ENCODE results near the gene SAMD1. TPM values are rescaled to one million over a fixed set of nuclear protein-coding genes. Genes with fewer than 3 reads are reported as not detected.

The SAMD1 gene
- total and polyA plus RNA-seq, 2 of the 13 experiments (the other 11 are each of a cell fraction or from before 2014, with no cell fraction given) = 17.5 to 45.0 TPM

GRCh38 chr19:14061081-14061749 is 29.3 kb downstream of the SAMD1 start (continued):
- TF ChIP-seq PATZ1 (CRISPR knock-in tag; IDR thresholded peaks at IDR 0.05) = peak; percentile 78
- 0 out of 2 replicates have a peak, but pooled peaks have one; percentile 27 for TF ChIP-seq TARDBP (CRISPR knock-in tag; IDR thresholded peaks at IDR 0.05)
- TF ChIP-seq SCMH1 (CRISPR knock-in tag; IDR thresholded peaks at IDR 0.05; ENCODE audit: borderline replicate concordance) = no peak
- peak; percentile 85 for TF ChIP-seq ZBTB7B (CRISPR knock-in tag; IDR thresholded peaks at IDR 0.05)
- no peak for TF ChIP-seq ZNF652 (CRISPR knock-in tag; IDR thresholded peaks at IDR 0.05; ENCODE audit: borderline replicate concordance, low read depth)
- 0 out of 2 replicates have a peak, but pooled peaks have one; percentile 48 for TF ChIP-seq CBX5 (CRISPR knock-in tag; IDR thresholded peaks at IDR 0.05; ENCODE audit: borderline replicate concordance)
- no peak for TF ChIP-seq CEBPG (CRISPR knock-in tag; IDR thresholded peaks at IDR 0.05)
- TF ChIP-seq ZNF460 (CRISPR knock-in tag; IDR thresholded peaks at IDR 0.05; ENCODE audit: borderline replicate concordance) = peak; percentile 6; the same call in 1 of the 2 replicates
- TF ChIP-seq SOX6 (IDR thresholded peaks at IDR 0.05) = no peak
- TF ChIP-seq SOX6 (CRISPR knock-in tag; IDR thresholded peaks at IDR 0.05) = 0 out of 2 replicates have a peak, but pooled peaks have one; percentile 40
- TF ChIP-seq LCORL (IDR thresholded peaks at IDR 0.05) = no peak
- peak; percentile 80 for TF ChIP-seq LCORL (CRISPR knock-in tag; IDR thresholded peaks at IDR 0.05)
- TF ChIP-seq RARA (CRISPR knock-in tag; IDR thresholded peaks at IDR 0.05) = peak; percentile 71
- no peak for TF ChIP-seq STAT5B (CRISPR knock-in tag; IDR thresholded peaks at IDR 0.05)
- 0 out of 2 replicates have a peak, but pooled peaks have one; percentile 19 for TF ChIP-seq KDM3A (CRISPR knock-in tag; IDR thresholded peaks at IDR 0.05; ENCODE audit: low read depth)
- 0 out of 2 replicates have a peak, but pooled peaks have one; percentile 20 for TF ChIP-seq ISL2 (CRISPR knock-in tag; IDR thresholded peaks at IDR 0.05)
- TF ChIP-seq CHD4 (IDR thresholded peaks at IDR 0.05; ENCODE audit: borderline replicate concordance, low read length) = 0 out of 2 replicates have a peak, but pooled peaks have one; percentile 0
- peak; percentile 36; the same call in 1 of the 2 replicates for TF ChIP-seq ZGPAT (CRISPR knock-in tag; IDR thresholded peaks at IDR 0.05)
- 0 out of 2 replicates have a peak, but pooled peaks have one; percentile 48 for TF ChIP-seq ZNF280D (CRISPR knock-in tag; IDR thresholded peaks at IDR 0.05)
- TF ChIP-seq MIER3 (CRISPR knock-in tag; IDR thresholded peaks at IDR 0.05; ENCODE audit: borderline replicate concordance) = no peak
- TF ChIP-seq NR2F2 (IDR thresholded peaks at IDR 0.05; ENCODE audit: borderline replicate concordance, low read depth) = peak; percentile 71
- peak; percentile 48; the same call in 1 of the 2 replicates for TF ChIP-seq DPF2 (CRISPR knock-in tag; IDR thresholded peaks at IDR 0.05; ENCODE audit: borderline replicate concordance, low read depth)
- no peak for TF ChIP-seq TOPORS (CRISPR knock-in tag; IDR thresholded peaks at IDR 0.05)
